ENCODE measurements around the gene FNIP2. TPM values are rescaled to one million over a fixed set of nuclear protein-coding genes. Genes with fewer than 3 reads are reported as not detected.
"Not testable (repeated sequence)": the region's sequence is repeated elsewhere in the genome, so short reads cannot be mapped to it uniquely, and the experiment has no call there.

FNIP2 gene
- total and polyA plus RNA-seq, 11 donors, result 14.5 to 87.4 (median 40.9) TPM

DNA sequence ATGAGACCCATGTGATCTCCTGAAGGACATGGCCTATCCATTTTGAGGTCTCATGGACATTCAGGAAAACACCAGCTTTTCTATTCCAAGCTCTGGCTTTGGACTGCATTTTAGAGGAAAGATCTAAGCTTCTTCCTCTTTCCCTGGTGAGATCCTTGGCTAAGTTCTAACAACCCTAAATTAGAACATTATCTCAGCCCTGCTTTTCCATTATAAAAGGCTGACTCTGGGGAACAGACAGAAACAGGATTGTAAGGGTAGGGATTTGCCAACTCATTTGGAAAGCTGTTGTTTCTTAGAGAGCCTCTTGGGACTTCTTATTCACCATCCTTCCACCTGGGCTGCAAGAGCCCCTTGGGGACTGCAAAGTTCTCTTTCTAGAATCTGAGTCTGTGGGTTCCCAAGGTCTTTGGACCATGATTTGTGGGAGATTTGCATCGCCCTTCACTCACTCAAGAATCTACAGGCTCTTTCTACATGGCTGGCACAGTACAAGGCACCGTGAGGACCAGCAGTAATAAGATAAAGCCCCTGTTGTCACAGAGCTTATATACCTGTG lies 146.9 kb downstream of the FNIP2 start:
- no peaks in the 10 kb centered on the region for H3K36me3 ChIP-seq
- H3K9me3 ChIP-seq, result peaks cover 0 to 7% (median 0%) of the 10 kb centered on the region in 12 donors
- intact Hi-C loops (cut with DNase I), result no loop called here
- TF ChIP-seq POLR2A (IDR thresholded peaks at IDR 0.05), result no peak
- TF ChIP-seq CTCF (IDR thresholded peaks at IDR 0.05), result no peak
- H3K27ac ChIP-seq, result peak overlapping the region in 3 of 12 donors; percentile 18 to 57 (median 27)
- no peaks in the 10 kb centered on the region for H3K27me3 ChIP-seq
- no peak overlapping the region for H3K4me3 ChIP-seq
- peaks cover 0 to 24% (median 14%) of the 10 kb centered on the region in 12 donors for H3K4me1 ChIP-seq
- ATAC-seq, result peak; percentile 16 to 67 (median 42)
- no peak for DNase-seq
- WGBS, 4 donors, result 80 to 87% (median 85%) methylated on average over 2 of the region's 2 CpGs

GRCh38 chr4:158920452-158920996 lies 151.7 kb downstream of the FNIP2 start:
- intact Hi-C loops (cut with DNase I); H3K27ac ChIP-seq; DNase-seq; H3K36me3 ChIP-seq; H3K4me3 ChIP-seq; H3K9me3 ChIP-seq; H3K4me1 ChIP-seq; ATAC-seq; H3K27me3 ChIP-seq: not testable (repeated sequence)
- 81 to 92% (median 86%) methylated on average over 8 of the region's 8 CpGs for WGBS, 4 donors

GRCh38 chr4:158927774-158928173 lies 158.9 kb downstream of the FNIP2 start:
- ATAC-seq; H3K9me3 ChIP-seq; H3K4me3 ChIP-seq; H3K27me3 ChIP-seq; H3K36me3 ChIP-seq; intact Hi-C loops (cut with DNase I); DNase-seq; H3K4me1 ChIP-seq; H3K27ac ChIP-seq: not testable (repeated sequence)
- WGBS, 4 donors, result 91 to 98% (median 98%) methylated on average over 4 to 19 of the region's 19 CpGs

- Histone ChIP-seq H3K36me3 (no peaks in the 10 kb centered on the region), H3K4me1 (no peaks in the 10 kb centered on the region), H3K4me3 (peak overlapping the region in 2 of 12 donors; percentile 15 to 27), H3K27me3 (no peaks in the 10 kb centered on the region), H3K27ac (no peak overlapping the region), H3K9me3 (peaks cover 0 to 8% (median 0%) of the 10 kb centered on the region in 12 donors)
- ATAC-seq (no peak), DNase-seq (no peak)
- WGBS, 4 donors, result 67 to 77% (median 73%) methylated on average over 5 of the region's 5 CpGs
- TF ChIP-seq POLR2A (IDR thresholded peaks at IDR 0.05), result no peak
- no peak for TF ChIP-seq CTCF (IDR thresholded peaks at IDR 0.05)
- intact Hi-C loops (cut with DNase I), result no loop called here
These were observed 161.3 kb downstream of the FNIP2 start for GRCh38 chr4:158929939-158930638.

GRCh38 chr4:158930639-158930972 lies 161.8 kb downstream of the FNIP2 start:
- no peak for DNase-seq
- Histone ChIP-seq H3K4me3 (no peak overlapping the region), H3K27ac (no peak overlapping the region), H3K4me1 (peaks cover 0 to 2% (median 0%) of the 10 kb centered on the region in 12 donors), H3K36me3 (no peaks in the 10 kb centered on the region), H3K9me3 (peaks cover 0 to 8% (median 0%) of the 10 kb centered on the region in 12 donors), H3K27me3 (no peaks in the 10 kb centered on the region)
- no peak for ATAC-seq
- intact Hi-C loops (cut with DNase I), result no loop called here
- no peak for TF ChIP-seq CTCF (IDR thresholded peaks at IDR 0.05)
- no peak for TF ChIP-seq POLR2A (IDR thresholded peaks at IDR 0.05)

Data from heart left ventricle (tissue), 16 donors.